GM21526 (cell line): ENCODE results near the gene IDH3G.
A peak's percentile ranks its signal among the peaks of the same experiment; 100 is the strongest.
"Not testable (repeated sequence)": the region's sequence is repeated elsewhere in the genome, so short reads cannot be mapped to it uniquely, and the experiment has no call there.

Experiments used
- ATAC-seq: cut with Tn5 transposase; IDR thresholded peaks from one replicate; pipeline ENCODE4 v1.9.1; 2021; ENCODE audit warnings: moderate library complexity; ENCODE audit not compliant: unreplicated experiment, low FRiP score

IDH3G gene

GRCh38 chrX:153794018-153794896 lies at the start of gene IDH3G, which contains the start of gene SSR4:
Gene IDH3G (minus strand): TSS chrX:153794375. CDS start chrX:153794326, 49 bp downstream.
Gene SSR4 (plus strand): TSS chrX:153794668. CDS start chrX:153794688, 20 bp downstream.
- ATAC-seq: peak; percentile 82

DNA sequence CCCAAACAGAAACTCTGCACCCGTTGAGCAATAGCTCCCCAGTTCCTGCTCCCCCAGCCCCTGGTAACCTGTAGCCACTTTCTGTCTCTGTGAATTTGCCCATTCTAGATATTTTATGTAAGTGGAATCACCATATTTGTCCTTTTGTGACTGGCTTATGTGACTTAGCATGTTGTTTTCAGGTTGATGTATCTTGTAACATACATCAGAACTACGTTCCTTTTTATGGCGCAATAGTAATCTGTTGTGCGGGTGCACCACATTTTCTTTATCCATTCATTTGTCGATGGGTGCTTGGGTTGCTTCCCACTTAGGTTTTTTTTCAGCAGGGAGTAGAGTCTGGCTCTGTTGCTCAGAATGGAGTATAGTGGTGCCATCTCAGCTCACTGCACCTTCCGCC lies 42.7 kb upstream of the IDH3G start:
- no peak for ATAC-seq

DNA sequence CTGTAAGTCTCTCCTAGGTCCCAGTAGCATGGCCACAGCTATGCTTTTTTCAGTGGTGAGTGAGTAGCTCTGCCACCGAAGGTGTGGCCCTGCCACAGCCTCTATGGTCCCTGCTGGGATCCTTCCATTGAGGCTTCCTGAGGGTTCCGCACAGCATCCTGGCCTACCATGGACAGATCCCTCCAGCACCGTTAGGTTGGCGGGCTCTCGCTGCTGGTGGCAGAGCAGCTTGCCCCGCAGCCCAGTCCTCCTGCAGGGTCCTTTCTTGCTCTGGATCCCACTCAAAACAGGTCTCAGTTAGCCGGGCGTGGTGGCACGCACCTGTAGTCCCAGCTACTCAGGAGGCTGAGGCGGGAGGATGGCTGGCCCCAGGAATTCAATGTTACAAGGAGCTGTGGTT lies 38.6 kb upstream of the IDH3G start:
- no peak for ATAC-seq

DNA sequence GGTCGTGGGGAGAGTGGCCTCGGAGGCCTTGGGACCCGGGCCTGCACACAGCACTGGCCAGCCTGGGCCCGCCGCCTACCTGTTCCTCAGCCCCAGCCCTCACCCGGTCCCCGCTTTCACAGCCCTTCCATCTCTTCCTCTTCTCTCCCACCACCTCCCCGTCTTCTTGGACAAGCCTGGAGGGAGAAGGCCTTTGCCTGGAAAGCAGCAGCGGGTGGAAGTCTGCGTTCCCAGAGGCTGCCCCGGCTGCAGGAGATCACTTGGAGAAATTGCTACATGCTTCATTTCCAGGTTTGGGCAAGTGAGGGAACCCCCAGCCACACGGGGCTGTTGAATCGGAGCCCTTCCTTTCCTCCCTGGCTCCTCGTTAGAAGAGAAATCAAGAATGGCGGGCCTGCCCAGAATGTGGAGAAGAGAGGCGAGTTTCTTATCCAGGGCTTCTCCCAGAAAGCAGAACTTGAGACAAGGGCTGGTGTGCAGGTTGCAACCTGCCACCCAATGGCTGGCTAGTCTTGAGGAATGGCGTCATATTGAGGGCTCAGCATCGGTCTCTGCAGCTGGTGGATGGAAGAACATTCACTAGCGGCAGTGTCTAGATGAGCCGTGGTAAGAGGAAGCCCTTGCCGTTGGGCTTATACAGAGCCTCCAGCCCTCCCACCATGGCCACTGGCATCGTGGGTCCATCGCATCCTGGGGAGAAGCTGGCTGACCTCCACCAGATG lies 37.4 kb upstream of the IDH3G start:
- ATAC-seq: no peak

GRCh38 chrX:153830640-153831428 lies 36.7 kb upstream of the IDH3G start:
- ATAC-seq: no peak

GRCh38 chrX:153829799-153830639 lies 35.8 kb upstream of the IDH3G start, which contains the start of gene PDZD4:
Gene PDZD4 (minus strand): TSS chrX:153830544. CDS start chrX:153830298, 246 bp downstream.
- no peak for ATAC-seq

- no peak for ATAC-seq
Observed at GRCh38 chrX:153829549-153829798, 35.3 kb upstream of the IDH3G start.

DNA sequence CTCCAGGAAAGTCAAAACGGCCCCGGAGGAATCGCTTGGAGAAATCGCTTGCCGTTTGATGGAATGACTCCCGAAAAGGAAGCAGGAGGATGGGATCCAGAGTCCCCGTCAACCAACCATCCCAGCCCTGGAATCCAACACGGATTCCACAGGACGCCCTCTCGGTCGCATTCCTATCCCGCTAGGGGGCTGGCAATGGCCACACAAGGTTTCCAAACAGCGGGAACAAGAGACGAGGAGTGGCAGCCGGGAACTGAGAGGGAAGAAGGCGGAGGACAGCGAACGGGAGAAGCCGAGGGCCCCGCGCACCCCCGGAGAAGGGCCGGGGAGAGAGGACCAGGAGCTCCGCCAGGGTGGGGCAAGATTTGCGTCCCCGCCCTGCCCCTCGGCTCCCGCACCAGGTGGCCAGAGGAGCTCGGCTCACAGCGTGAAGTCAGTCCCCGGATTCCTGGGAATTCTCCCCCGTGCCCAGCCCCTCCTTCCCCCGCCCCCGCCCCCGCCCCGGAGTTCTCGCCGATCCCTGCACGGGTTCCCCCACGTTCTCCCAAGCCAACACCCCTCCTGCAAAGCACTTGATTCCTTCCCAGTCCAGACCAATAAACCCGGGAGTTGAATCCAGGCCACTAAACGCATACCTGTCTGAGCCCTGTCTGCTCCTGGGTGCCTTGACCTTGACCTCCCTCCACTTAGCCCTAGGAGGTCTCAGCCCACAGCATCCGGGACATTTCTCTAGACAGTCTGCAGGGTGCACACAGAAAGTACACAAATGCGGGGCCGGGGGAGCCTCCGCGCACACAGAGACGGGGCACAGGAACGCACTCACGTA lies 34.8 kb upstream of the IDH3G start:
- no peak for ATAC-seq

GRCh38 chrX:153828308-153828707 lies 34.1 kb upstream of the IDH3G start:
- no peak for ATAC-seq

GRCh38 chrX:153827903-153828302 lies 33.7 kb upstream of the IDH3G start:
- ATAC-seq: no peak

- no peak for ATAC-seq
Observed at GRCh38 chrX:153827016-153827415, 32.8 kb upstream of the IDH3G start.

DNA sequence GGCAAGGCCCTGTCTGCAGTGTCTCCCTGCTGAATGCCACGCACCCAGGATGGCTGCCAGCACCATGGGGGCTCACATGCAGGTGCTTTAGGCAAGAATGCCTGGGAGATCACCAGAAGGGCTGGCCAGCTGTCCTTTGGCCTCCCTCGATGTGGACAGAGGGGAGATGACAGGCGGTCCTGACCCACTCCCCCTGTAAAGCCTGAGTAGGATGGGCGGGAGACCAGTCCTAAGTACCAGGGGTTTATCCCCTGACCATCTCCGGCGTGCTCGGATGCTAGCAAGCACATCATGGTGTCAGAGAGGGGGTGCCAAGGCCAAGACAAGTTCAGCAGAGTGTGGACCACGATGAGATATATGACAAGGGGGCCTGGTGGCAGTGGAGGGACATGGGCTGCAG lies 30.9 kb upstream of the IDH3G start:
- no peak for ATAC-seq

GRCh38 chrX:153824348-153824747 lies 30.2 kb upstream of the IDH3G start:
- no peak for ATAC-seq

- no peak for ATAC-seq
Observed at GRCh38 chrX:153821066-153821465, 26.9 kb upstream of the IDH3G start.

GRCh38 chrX:153820601-153821000 lies 26.4 kb upstream of the IDH3G start:
- ATAC-seq: no peak

- no peak for ATAC-seq
Observed at GRCh38 chrX:153819384-153820040, 25.3 kb upstream of the IDH3G start.

DNA sequence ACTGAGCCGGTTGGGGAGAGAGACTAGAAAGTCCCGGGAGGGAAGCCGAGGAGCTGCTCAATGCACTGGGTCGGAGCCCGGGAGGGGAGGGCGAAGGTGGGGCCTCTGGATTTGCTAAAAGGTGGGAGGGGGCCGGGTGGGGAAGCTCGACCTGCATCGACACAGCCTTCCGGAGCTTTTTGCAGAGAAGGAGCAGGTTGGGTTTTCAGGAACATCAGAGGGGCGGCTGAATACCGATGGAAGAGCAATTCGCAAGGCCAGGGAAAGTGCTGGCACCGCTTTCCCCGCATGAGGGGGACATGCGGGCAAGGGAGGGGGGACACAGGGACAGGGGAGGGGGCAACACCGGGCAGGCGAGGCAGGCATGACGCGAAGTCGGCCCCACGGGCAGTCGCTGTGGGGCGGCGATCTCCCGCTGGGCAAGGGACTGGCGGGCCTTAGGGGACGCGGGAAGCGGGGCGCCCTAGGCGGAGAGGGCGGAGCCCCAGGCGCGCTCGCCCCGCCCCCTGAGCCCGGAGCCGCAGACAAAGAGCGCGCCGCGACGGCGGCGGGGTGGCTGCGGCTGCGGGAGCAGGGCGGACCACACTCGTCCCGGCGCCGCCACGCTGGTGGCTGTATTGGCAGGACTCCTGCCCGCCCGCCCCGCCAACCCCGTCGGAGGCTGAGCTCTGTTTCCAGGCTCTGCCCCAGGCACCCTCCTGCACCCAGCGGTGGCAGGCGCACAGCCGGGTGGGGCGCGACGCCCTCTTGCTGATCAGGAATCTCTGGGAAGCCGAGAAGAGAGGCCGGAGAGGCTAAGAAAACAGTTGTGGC lies 24.6 kb upstream of the IDH3G start:
- ATAC-seq: no peak

GRCh38 chrX:153818064-153818463 lies 23.9 kb upstream of the IDH3G start:
- not testable (repeated sequence) for ATAC-seq
